OCI-LY7 (cell line): ENCODE measurements around the gene LEMD2. TPM values are rescaled to one million over a fixed set of nuclear protein-coding genes. Genes with fewer than 3 reads are reported as not detected.

Experiments
- BruUV-seq: library from RNA; stranded (reverse); fragments of 400-500 nt; replicated peaks from 2 replicates; lab custom pipeline; 2021; lab: Mats Ljungman, UMichigan
- CTCF ChIA-PET: fragments of 300-600 bp; sonication (Branson Sonifier 250); formaldehyde crosslinking; loops from one replicate; lab custom pipeline; 2022; ENCODE audit warnings: antibody characterized with exemption; ENCODE audit not compliant: unreplicated experiment; lab: Charles Lee
- POLR2A ChIA-PET: fragments of 300-600 bp; sonication (Branson Sonifier 250); formaldehyde crosslinking; loops from one replicate; lab custom pipeline; 2022; ENCODE audit warnings: antibody characterized with exemption; lab: Charles Lee
- DNase-seq: peaks from one replicate; pipeline ENCODE4 v3.0.0-alpha.2; 2015; ENCODE audit warnings: low spot score
- H2AFZ ChIP-seq: fragments of 200-600 bp; sonication (generic), shearing (Covaris generic); 2 replicates; pipeline ENCODE4 v1.6.1; 2014; ENCODE audit warnings: mild to moderate bottlenecking, antibody characterized with exemption, low read length, moderate library complexity
- H3K27ac ChIP-seq: fragments of 200-600 bp; sonication (generic); 2 replicates; pipeline ENCODE4 v1.5.1; 2014; ENCODE audit warnings: mixed run types, low read depth, mild to moderate bottlenecking, moderate library complexity, low read length, inconsistent platforms; ENCODE audit not compliant: poor library complexity, severe bottlenecking
- H3K36me3 ChIP-seq: fragments of 200-600 bp; sonication (generic); 2 replicates; pipeline ENCODE4 v1.6.1; 2014; ENCODE audit warnings: mild to moderate bottlenecking, antibody characterized with exemption, low read length, moderate library complexity, mixed read lengths; ENCODE audit not compliant: insufficient read depth
- H3K4me1 ChIP-seq: fragments of 200-600 bp; sonication (generic); 2 replicates; pipeline ENCODE4 v1.5.1; 2014; ENCODE audit warnings: mild to moderate bottlenecking, low read length; ENCODE audit not compliant: insufficient read depth, poor library complexity, severe bottlenecking
- H3K4me2 ChIP-seq: fragments of 200-600 bp; sonication (generic); 2 replicates; pipeline ENCODE4 v1.6.1; 2014; ENCODE audit warnings: mild to moderate bottlenecking, low read length
- H3K4me3 ChIP-seq: fragments of 200-600 bp; sonication (generic); 2 replicates; pipeline ENCODE4 v1.5.1; 2014; ENCODE audit warnings: mild to moderate bottlenecking, low read depth, low read length; ENCODE audit not compliant: poor library complexity, severe bottlenecking
- H3K79me2 ChIP-seq: fragments of 200-600 bp; sonication (generic); 2 replicates; pipeline ENCODE4 v1.6.1; 2016; ENCODE audit warnings: low read depth, mild to moderate bottlenecking, low read length, moderate library complexity, mixed read lengths; ENCODE audit not compliant: insufficient read depth
- H3K9me2 ChIP-seq: fragments of 200-600 bp; sonication (generic); 2 replicates; pipeline ENCODE4 v1.6.1; 2016; ENCODE audit warnings: mild to moderate bottlenecking, low read length, mixed read lengths; ENCODE audit not compliant: insufficient read depth
- H3K9me3 ChIP-seq: fragments of 200-600 bp; sonication (generic); 2 replicates; pipeline ENCODE4 v1.6.1; 2014; ENCODE audit warnings: mild to moderate bottlenecking, mixed run types, low read length, mixed read lengths
- H4K20me1 ChIP-seq: fragments of 200-600 bp; sonication (generic); 2 replicates; pipeline ENCODE4 v1.6.1; 2014; ENCODE audit warnings: mild to moderate bottlenecking, antibody characterized with exemption, low read length, moderate library complexity, mixed read lengths; ENCODE audit not compliant: insufficient read depth
- CTCF ChIP-seq: fragments of 200-600 bp; sonication (generic); conservative IDR thresholded peaks from 2 replicates; pipeline ENCODE4 v1.5.1; 2014; ENCODE audit warnings: mild to moderate bottlenecking, antibody characterized with exemption, low read length, moderate library complexity, mixed read lengths
- EZH2phosphoT487 ChIP-seq: fragments of 200-600 bp; sonication (generic); IDR thresholded peaks from 2 replicates; pipeline ENCODE4 v1.6.1; 2018; ENCODE audit warnings: low read depth, borderline replicate concordance, mild to moderate bottlenecking, mixed run types, antibody characterized with exemption, low read length, moderate library complexity, mixed read lengths
- intact Hi-C: fragments of 100-400 bp; cut with micrococcal nuclease; formaldehyde crosslinking; loops from one replicate; pipeline ENCODE4 v1.10.0; 2022; ENCODE audit not compliant: unreplicated experiment
- total RNA-seq, 2 experiments: library from RNA; depleted of rRNA in 1 of 2; stranded (reverse); fragments of >200 nt in 1 of 2; shearing (Covaris generic) in 1 of 2; gene quantifications; 2 replicates each; pipeline ENCODE4 v1.2.3, GENCODE V29; 2014 to 2022

Gene LEMD2
- total RNA-seq, 2 experiments from 2014 or later: 59.2 to 66.9 TPM

- BruUV-seq: no TSS peak
- CTCF ChIA-PET: no interaction called here
- Histone ChIP-seq H4K20me1 (no peaks in the 10 kb centered on the region), H3K27ac (no peak overlapping the region), H3K4me1 (peaks cover 3% of the 10 kb centered on the region), H3K9me3 (no peaks in the 10 kb centered on the region), H2AFZ (no peak overlapping the region), H3K36me3 (peaks cover 55% of the 10 kb centered on the region), H3K79me2 (no peaks in the 10 kb centered on the region), H3K4me3 (no peak overlapping the region), H3K4me2 (no peak overlapping the region), H3K9me2 (no peaks in the 10 kb centered on the region)
- TF ChIP-seq CTCF (no peak), EZH2phosphoT487 (no peak)
- DNase-seq: no peak
- intact Hi-C loops: loop anchor here (2.0 kb wide), 1 partner anchor 58 kb away; no protein-coding TSS in a partner anchor
- POLR2A ChIA-PET: no interaction called here
These were observed 15.9 kb downstream of the LEMD2 start for GRCh38 chr6:33772902-33773472.

- no peaks in the 10 kb centered on the region for H3K79me2 ChIP-seq
- H3K9me3 ChIP-seq: no peaks in the 10 kb centered on the region
- intact Hi-C loops: loop anchor here (2.0 kb wide), 1 partner anchor 57 kb away; no protein-coding TSS in a partner anchor
- CTCF ChIA-PET: no interaction called here
- H2AFZ ChIP-seq: no peak overlapping the region
- H4K20me1 ChIP-seq: no peaks in the 10 kb centered on the region
- H3K36me3 ChIP-seq: peaks cover 48% of the 10 kb centered on the region
- POLR2A ChIA-PET: no interaction called here
- peaks cover 3% of the 10 kb centered on the region for H3K4me1 ChIP-seq
- no peak overlapping the region for H3K27ac ChIP-seq
- no peak for TF ChIP-seq EZH2phosphoT487
- TF ChIP-seq CTCF: no peak
- DNase-seq: no peak
- H3K4me3 ChIP-seq: no peak overlapping the region
- no peaks in the 10 kb centered on the region for H3K9me2 ChIP-seq
- BruUV-seq: no TSS peak
- no peak overlapping the region for H3K4me2 ChIP-seq
These were observed 16.7 kb downstream of the LEMD2 start for GRCh38 chr6:33772082-33772830.
